LoVo (cell line): ENCODE results near the gene ALG1.
"Not testable (repeated sequence)": the region's sequence is repeated elsewhere in the genome, so short reads cannot be mapped to it uniquely, and the experiment has no call there.

Experiments
- DNase-seq: peaks from one replicate; pipeline ENCODE4 v3.0.0-alpha.2; 2016; ENCODE audit warnings: low spot score

ALG1 gene

GRCh38 chr16:5071681-5072333 is at the start of gene ALG1:
Gene ALG1 (plus strand): TSS chr16:5071843. CDS start chr16:5071850, 7 bp downstream.
- peak; percentile 88 for DNase-seq

DNA sequence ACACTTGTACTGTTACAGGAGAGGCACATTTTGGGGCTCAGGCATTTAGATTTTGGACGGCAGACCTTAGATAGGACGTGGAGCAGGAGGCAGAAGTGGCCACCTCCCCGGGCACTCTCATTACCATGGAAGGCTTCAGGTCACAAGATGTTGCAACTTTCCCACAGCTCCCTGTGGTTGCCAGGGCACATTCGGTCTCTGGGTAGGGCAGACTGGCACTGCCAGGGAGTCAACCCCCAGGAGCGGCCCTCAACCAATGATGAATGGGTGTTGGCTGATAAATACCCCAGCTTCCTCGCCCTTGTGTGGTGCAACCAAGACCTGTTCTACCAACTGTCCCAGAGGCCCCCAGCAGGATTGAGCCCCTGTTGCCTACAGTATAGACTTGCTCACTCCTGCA is 49.1 kb upstream of the ALG1 start:
- DNase-seq, result no peak

- peak; percentile 5 for DNase-seq
Observed at GRCh38 chr16:5024632-5025031, 47.0 kb upstream of the ALG1 start.

GRCh38 chr16:5025171-5025632 is 46.4 kb upstream of the ALG1 start:
- no peak for DNase-seq

DNA sequence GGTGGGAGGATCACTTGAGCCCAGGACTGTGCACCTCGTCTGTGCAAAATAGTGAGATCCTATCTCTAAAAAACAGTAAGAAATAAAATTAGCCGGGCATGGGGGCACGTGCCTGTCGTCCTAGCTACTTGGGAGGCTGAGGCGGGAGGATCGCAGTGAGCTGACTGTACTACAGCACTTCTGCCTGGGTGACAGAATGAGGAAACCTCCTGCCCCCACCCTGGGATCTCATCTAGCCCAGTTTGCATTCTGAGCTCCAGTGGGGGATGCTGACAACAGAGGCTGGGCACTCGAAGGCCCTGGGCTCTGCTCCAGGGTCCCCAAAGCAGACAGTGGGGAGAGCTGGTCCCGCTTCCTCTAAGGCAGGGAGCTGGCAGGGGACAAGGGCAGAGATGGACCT is 45.0 kb upstream of the ALG1 start:
- no peak for DNase-seq

DNA sequence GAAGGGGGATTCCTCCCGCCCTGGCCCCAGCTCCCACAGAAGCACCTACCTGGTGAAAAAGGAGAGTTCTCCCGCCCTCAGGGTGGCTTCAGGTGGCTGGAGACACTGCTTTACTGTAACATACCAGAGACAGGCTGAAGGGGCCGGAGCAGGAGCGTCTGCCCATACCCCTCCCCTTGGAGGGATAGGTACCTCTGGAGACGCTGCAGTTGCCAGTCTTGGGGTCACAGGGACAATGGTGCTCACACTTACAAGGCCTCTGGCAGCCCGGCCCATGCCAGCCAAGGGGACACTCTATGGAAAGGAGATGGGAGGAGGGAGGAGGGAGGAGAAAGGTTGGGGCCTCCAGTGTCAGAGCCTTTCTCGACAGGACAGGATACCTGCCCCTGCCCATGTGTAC is 44.6 kb upstream of the ALG1 start:
- DNase-seq, result no peak

DNA sequence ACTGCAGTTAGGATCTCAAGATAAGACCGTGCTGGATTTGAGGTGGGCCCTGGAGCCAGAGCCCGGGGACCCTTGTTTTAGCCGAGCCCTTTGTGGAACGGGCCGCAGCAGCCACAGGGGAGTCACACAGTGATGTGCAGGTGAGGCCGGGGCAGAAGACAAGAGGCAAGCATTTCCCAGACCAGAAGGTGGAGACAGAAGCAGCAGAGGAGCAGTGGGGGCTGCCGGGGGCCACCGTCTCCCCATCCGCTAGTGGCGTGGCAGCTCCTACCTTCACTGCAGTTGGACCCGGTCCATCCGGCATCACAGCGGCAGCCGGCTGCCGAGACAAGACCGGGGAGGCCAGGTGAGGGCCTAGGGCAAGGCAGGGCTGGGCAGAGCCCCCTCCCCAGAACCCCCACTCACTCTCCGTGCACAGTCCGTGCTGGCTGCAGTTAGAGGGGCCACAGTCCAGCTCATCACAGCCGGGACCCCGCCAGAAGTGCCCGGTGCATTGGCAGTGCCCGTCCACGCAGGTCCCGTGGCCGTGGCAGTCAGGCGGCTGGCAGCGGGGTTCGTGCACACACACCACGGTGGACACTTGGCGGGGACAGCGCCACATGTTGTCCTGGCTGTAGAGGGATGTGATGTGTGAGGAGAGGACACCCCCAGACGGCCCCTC is 43.9 kb upstream of the ALG1 start:
- DNase-seq, result no peak

GRCh38 chr16:5028950-5029475 is 42.6 kb upstream of the ALG1 start:
- no peak for DNase-seq

- no peak for DNase-seq
Observed at GRCh38 chr16:5030251-5030870, 41.3 kb upstream of the ALG1 start.

GRCh38 chr16:5031601-5032000 is 40.0 kb upstream of the ALG1 start:
- no peak for DNase-seq

DNA sequence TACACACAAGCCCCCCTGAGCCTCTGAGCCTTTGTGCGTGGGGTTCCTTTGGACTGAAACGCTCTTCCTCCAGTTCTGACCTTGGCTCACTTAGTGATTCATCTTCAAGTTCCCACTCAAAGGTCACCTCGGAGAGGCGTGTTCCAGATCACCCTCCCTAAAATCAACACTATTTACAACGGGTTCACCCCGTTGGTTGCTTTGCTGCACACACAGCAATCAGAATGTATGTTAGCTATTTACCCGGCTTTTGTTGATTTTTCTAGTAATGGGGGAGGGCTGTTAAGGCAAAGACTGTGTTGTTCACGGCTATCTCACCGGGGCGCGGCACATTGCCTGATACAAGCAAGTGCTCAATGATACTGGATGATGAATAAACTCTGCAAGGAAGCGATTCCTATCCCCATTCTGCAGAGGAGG is 38.9 kb upstream of the ALG1 start:
- DNase-seq, result no peak

- peak; percentile 81 for DNase-seq
Observed at GRCh38 chr16:5033256-5034166, 38.1 kb upstream of the ALG1 start, which contains the start of gene NAGPA. Gene NAGPA (minus strand): TSS chr16:5033935. CDS start chr16:5033914, 21 bp downstream.

- no peak for DNase-seq
Observed at GRCh38 chr16:5034167-5034523, 37.5 kb upstream of the ALG1 start.

DNA sequence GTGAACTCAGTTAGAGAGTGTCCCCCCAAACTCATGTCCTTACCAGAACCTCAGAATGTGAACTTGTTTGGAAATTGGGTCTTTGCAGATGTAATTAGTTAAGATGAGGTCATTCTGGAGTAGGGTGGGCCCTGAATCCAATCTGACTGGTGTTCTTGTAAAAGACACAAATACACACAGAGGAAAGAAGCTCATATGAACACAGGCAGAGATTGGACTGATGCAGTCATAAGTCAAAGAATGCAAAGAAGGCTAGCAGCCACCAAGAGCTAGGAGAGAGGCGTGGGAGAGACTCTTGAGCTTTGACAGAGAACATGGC is 35.8 kb upstream of the ALG1 start:
- no peak for DNase-seq

- DNase-seq, result no peak
Observed at GRCh38 chr16:5036228-5037156, 35.2 kb upstream of the ALG1 start.

DNA sequence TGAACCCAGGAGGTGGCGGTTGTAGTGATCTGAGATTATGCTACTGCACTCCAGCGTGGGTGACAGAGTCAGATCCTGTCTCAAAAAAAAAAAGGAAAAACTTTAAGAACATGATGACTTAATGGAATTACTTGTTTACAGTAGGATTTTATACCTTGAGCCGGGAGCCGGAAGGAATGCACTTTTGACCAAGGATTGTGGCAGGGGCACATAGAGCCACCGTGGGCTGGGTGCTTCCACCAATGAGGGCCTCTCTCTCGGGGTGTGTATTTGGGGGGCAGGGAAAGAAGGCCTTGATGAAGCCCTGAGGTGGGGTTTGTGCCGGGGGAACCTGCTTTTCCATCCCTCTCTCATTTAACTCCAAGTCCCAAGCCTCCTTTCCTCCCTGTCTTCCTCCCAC is 31.2 kb upstream of the ALG1 start:
- no peak for DNase-seq

DNA sequence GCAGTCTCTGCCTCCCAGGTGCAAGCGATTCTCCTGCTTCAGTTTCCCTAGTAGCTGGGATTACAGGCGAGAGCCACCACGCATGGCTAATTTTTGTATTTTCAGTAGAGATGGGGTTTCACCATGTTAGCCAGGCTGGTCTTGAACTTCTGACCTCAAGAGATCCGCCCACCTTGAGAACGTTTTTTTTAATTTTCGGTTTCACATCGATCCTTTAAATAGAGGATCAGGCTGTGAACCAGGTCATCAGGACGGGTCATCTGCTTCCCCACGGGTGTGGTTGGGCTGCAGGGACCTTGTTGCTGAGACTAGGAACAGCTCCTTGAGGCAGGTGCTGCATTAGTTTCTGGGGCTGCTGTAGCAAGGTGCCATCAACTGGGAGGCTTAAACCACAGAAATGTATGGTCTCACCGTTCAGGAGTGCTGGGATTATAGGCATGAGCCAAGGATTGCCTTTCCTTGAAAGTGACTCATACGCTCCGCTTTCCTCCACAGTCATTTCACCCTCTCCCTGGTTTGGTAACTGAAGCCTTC is 30.0 kb upstream of the ALG1 start:
- DNase-seq, result peak; percentile 42

GRCh38 chr16:5042574-5043171 is 29.0 kb upstream of the ALG1 start:
- no peak for DNase-seq

GRCh38 chr16:5044011-5044540 is 27.6 kb upstream of the ALG1 start:
- no peak for DNase-seq

DNA sequence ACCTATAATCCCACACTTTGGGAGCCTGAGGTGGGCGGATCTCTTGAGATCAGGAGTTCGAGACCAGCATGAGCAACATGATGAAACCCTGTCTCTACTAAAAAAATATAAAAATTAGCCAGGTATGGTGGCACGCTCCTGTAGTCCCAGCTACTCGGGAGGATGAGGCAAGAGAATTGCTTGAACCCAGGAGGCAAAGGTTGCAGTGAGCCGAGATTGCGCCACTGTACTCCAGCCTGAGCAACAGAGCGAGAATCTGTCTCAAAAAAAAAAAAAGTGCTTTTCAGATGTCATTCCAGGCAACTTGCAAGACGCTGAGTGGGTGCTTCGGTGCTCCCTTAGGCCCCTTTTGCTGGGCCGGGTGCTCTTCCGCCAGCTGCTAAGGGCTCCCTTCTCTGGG is 27.1 kb upstream of the ALG1 start:
- DNase-seq, result not testable (repeated sequence)
